DMS53 (cell line): ENCODE results near the gene SPAG8.

Experiments used
- DNase-seq: peaks from one replicate; lab custom pipeline; 2025; lab: John Stamatoyannopoulos, UW

The SPAG8 gene

GRCh38 chr9:35812025-35812602, at the start of gene SPAG8:
Gene SPAG8, minus strand, starts transcription at chr9:35812262. Its CDS starts 115 bp downstream, at chr9:35812147.
- DNase-seq, result peak; percentile 97

- no peak for DNase-seq
Observed at GRCh38 chr9:35861161-35861897, 49.3 kb upstream of the SPAG8 start.

- no peak for DNase-seq
Observed at GRCh38 chr9:35859990-35860339, 47.9 kb upstream of the SPAG8 start.

GRCh38 chr9:35859310-35859989, 47.4 kb upstream of the SPAG8 start:
- DNase-seq, result peak; percentile 3

- DNase-seq, result no peak
Observed at GRCh38 chr9:35858458-35858857, 46.4 kb upstream of the SPAG8 start.

GRCh38 chr9:35856882-35857281, 44.8 kb upstream of the SPAG8 start:
- no peak for DNase-seq

- DNase-seq, result no peak
Observed at GRCh38 chr9:35856206-35856605, 44.1 kb upstream of the SPAG8 start.

GRCh38 chr9:35854091-35854762, 42.2 kb upstream of the SPAG8 start:
- no peak for DNase-seq

- DNase-seq, result no peak
Observed at GRCh38 chr9:35852876-35853865, 41.1 kb upstream of the SPAG8 start.

GRCh38 chr9:35852267-35852815, 40.3 kb upstream of the SPAG8 start:
- DNase-seq, result no peak

- DNase-seq, result no peak
Observed at GRCh38 chr9:35847792-35848572, 35.9 kb upstream of the SPAG8 start.

GRCh38 chr9:35845824-35846771, 34.0 kb upstream of the SPAG8 start:
- no peak for DNase-seq

GRCh38 chr9:35844628-35845270, 32.7 kb upstream of the SPAG8 start:
- DNase-seq, result peak; percentile 30

GRCh38 chr9:35842795-35843194, 30.7 kb upstream of the SPAG8 start:
- no peak for DNase-seq

- DNase-seq, result no peak
Observed at GRCh38 chr9:35842020-35842745, 30.1 kb upstream of the SPAG8 start.

GRCh38 chr9:35841645-35841900, 29.5 kb upstream of the SPAG8 start:
- DNase-seq, result no peak

- no peak for DNase-seq
Observed at GRCh38 chr9:35840881-35841644, 29.0 kb upstream of the SPAG8 start.

- DNase-seq, result no peak
Observed at GRCh38 chr9:35839926-35840325, 27.9 kb upstream of the SPAG8 start.
